ENCODE measurements around the gene ZFYVE28. TPM values are rescaled to one million over a fixed set of nuclear protein-coding genes. Genes with fewer than 3 reads are reported as not detected.

ZFYVE28 gene
- total RNA-seq, 1 donor from 2014 or later, result 11.3 TPM

DNA sequence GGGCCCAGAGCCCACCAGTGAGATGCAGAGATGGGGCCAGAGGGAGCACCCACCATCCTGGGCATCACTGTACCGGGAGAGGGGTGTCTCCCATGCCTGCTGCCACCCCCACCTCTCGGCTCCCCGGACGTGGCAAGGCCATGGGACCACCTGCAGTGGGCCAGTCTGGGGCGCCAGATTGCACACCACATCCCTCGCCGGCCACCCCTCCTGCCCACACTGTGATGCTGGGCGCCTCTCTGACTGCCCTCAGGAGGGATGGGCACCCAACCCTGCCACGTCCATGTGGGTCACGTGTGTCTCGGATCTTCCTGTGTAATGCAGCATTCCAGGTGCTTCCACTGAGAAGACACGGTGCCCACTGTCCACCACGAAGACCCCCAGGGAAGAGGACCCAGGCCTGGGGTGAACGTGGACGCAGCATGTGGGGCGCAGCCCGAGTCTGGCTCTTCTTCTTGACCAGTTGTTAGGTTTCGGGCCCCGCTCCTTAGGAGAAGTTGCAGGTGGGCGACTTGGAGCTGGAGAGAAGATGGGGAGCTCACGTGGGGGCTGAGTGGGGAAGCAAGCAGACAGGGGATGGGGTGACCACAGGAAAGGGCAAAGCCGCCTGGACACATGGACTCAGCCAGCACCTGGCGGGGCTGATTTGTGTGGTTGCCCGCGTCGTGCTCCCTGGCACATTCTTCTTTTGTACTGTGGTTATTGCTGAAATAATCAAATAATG, 47.7 kb downstream of the ZFYVE28 start:
- DNase-seq (ENCODE audit: extremely low spot score in 2 of 2), result no peak
- no peak overlapping the region for H3K4me3 ChIP-seq
- intact Hi-C loops (cut with DNase I), result no loop called here

DNA sequence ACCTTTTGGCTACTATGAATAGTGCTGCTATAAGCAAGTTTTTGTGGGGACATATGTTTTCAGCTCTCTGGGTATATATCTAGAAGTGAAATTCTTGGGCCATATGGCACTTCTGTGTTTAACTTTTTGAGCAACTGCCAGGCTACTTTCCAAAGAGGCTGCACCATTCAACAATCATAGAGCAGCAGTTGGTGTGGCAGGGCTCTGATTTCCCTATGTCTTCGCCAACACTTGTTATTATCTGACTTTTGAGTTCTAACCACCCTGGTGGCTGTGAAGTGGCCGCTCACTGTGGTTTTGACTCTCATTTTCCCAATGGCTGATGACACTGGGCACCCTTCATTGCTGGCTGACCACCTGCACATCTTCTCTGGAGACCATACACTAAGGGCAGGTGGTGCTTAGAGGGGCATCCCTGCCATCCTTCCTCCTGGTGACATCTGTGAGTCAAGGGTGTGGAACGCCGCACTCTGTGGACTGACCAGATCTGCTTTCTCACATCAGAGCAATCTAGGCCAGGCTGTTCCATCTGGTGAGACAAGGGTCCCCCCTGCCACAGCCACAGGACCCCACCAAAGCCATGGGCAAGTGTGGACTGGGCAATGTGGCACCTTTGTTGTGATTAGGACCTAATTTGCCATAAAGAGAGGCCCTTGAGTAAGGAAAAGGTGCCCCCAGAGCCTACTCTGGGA, 49.6 kb downstream of the ZFYVE28 start:
- intact Hi-C loops (cut with DNase I), result no loop called here
- H3K9me3 ChIP-seq, result no peaks in the 10 kb centered on the region
- no peak for DNase-seq (ENCODE audit: extremely low spot score in 2 of 2)
- no peak overlapping the region for H3K4me3 ChIP-seq
- TF ChIP-seq POLR2A (IDR thresholded peaks at IDR 0.05) (no peak), POLR2AphosphoS5 (IDR thresholded peaks at IDR 0.05; ENCODE audit: insufficient read depth in 1 of 2, low read depth in 1 of 2) (no peak)
- TF ChIP-seq, protein P1, sequence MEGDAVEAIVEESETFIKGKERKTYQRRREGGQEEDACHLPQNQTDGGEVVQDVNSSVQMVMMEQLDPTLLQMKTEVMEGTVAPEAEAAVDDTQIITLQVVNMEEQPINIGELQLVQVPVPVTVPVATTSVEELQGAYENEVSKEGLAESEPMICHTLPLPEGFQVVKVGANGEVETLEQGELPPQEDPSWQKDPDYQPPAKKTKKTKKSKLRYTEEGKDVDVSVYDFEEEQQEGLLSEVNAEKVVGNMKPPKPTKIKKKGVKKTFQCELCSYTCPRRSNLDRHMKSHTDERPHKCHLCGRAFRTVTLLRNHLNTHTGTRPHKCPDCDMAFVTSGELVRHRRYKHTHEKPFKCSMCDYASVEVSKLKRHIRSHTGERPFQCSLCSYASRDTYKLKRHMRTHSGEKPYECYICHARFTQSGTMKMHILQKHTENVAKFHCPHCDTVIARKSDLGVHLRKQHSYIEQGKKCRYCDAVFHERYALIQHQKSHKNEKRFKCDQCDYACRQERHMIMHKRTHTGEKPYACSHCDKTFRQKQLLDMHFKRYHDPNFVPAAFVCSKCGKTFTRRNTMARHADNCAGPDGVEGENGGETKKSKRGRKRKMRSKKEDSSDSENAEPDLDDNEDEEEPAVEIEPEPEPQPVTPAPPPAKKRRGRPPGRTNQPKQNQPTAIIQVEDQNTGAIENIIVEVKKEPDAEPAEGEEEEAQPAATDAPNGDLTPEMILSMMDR (IDR thresholded peaks at IDR 0.05), result no peak
- H3K27ac ChIP-seq, result no peak overlapping the region
- H3K36me3 ChIP-seq, result no peaks in the 10 kb centered on the region
- no peaks in the 10 kb centered on the region for H3K27me3 ChIP-seq
- H3K4me1 ChIP-seq, result peaks cover 16% of the 10 kb centered on the region

More for the DNA sequence above, 47.7 kb downstream of the ZFYVE28 start:
- no peaks in the 10 kb centered on the region for H3K9me3 ChIP-seq
- H3K27me3 ChIP-seq, result no peaks in the 10 kb centered on the region
- no peak overlapping the region for H3K27ac ChIP-seq
- no peaks in the 10 kb centered on the region for H3K4me1 ChIP-seq
- H3K36me3 ChIP-seq, result no peaks in the 10 kb centered on the region
- no peak for TF ChIP-seq POLR2A (IDR thresholded peaks at IDR 0.05)

DNA sequence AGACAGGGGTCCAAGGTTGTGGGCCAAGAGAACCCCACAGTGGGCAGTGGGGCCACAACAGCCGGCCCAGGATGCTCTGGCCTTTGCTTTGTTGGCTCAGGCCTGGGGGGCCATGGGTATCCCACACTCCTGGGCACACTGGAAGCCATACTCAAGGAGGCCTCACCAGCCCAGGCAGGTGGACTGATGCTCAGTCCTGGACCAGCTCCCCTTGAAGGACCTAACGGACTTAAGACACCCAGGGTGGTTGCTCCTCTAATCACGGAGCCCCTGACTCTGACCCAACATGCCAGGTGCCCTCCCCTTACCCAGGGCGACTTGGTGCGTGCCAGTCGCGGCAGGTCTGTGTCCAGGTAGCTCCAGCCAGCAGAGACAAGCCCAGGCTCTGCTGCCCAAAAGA, 50.8 kb downstream of the ZFYVE28 start:
- DNase-seq (ENCODE audit: extremely low spot score in 2 of 2), result no peak
- Histone ChIP-seq H3K36me3 (no peaks in the 10 kb centered on the region), H3K27ac (no peak overlapping the region), H3K27me3 (no peaks in the 10 kb centered on the region), H3K4me1 (peaks cover 28% of the 10 kb centered on the region), H3K4me3 (no peak overlapping the region), H3K9me3 (no peaks in the 10 kb centered on the region)
- intact Hi-C loops (cut with DNase I), result no loop called here
- TF ChIP-seq, protein P1 (IDR thresholded peaks at IDR 0.05), result no peak
- TF ChIP-seq POLR2AphosphoS5 (IDR thresholded peaks at IDR 0.05; ENCODE audit: insufficient read depth in 1 of 2, low read depth in 1 of 2) (no peak), POLR2A (IDR thresholded peaks at IDR 0.05) (no peak)

DNA sequence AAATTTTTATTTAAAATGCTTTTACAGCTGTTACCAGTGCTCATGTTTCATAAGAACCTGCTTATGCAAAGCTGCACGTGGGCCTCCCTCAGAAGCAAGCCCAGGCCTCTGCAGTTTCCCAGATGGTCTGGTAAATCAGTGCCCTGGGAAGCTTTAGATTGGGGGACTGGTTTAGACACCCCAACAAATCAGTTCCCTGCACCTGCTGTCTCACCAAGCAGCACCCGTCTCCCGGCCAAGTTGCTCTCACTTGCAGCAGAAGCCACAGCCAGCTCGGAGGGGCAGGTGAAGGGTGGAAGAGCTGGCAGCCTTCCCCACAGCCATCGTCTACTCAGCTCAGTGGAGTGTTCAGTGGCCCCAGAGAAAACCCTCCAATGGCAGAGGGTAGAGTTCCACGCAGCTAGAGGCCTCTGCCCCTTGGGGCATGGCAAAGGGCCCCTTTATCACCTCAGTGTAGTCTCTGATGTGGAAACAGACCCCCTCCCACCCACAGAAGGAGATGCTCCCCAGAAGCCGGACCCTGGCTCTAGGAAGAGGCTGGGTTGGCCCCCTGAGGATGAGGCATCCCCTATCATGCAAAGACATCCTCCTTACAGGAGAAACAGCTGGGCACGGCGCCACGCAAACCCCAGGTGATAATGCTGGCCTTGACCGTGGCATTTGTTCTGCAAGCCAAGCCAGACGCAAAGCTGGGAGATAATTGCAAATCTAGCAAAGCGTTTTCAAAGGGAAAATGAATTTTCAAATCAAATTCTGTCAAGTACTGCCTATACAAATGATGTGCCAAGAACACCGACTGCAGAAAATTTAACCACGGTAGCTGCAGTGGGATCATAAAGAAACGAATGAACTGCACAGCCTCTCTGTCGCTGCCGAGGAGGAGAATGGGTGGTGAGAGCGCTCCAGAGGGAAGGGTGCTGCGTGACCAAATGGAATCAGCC, 51.9 kb downstream of the ZFYVE28 start:
- Histone ChIP-seq H3K27ac (no peak overlapping the region), H3K27me3 (no peaks in the 10 kb centered on the region), H3K4me1 (peaks cover 30% of the 10 kb centered on the region), H3K36me3 (no peaks in the 10 kb centered on the region), H3K9me3 (no peaks in the 10 kb centered on the region), H3K4me3 (no peak overlapping the region)
- TF ChIP-seq, protein P1 (IDR thresholded peaks at IDR 0.05), result no peak
- TF ChIP-seq POLR2A (IDR thresholded peaks at IDR 0.05) (no peak), POLR2AphosphoS5 (IDR thresholded peaks at IDR 0.05; ENCODE audit: insufficient read depth in 1 of 2, low read depth in 1 of 2) (no peak)
- intact Hi-C loops (cut with DNase I), result no loop called here
- no peak for DNase-seq (ENCODE audit: extremely low spot score in 2 of 2)

DNA sequence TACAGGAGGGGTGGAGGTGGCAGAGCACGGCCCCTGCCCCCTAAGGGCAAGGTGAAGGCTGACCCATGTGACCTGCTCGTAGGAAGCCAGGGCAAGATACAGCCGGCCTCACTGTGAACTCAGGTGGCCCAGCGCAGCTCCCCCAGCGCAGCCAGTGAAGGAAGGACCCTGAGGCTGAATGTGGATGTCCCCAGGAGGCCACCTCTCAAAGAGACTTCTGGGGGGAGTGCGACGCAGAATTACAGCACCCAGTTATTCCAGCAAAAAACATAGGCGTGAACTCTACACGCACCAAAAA, 52.6 kb downstream of the ZFYVE28 start:
- Histone ChIP-seq H3K4me3 (no peak overlapping the region), H3K4me1 (peaks cover 30% of the 10 kb centered on the region), H3K36me3 (no peaks in the 10 kb centered on the region), H3K27me3 (no peaks in the 10 kb centered on the region), H3K27ac (no peak overlapping the region), H3K9me3 (no peaks in the 10 kb centered on the region)
- TF ChIP-seq, protein P1 (IDR thresholded peaks at IDR 0.05), result no peak
- TF ChIP-seq POLR2AphosphoS5 (IDR thresholded peaks at IDR 0.05; ENCODE audit: insufficient read depth in 1 of 2, low read depth in 1 of 2) (no peak), POLR2A (IDR thresholded peaks at IDR 0.05) (no peak)
- intact Hi-C loops (cut with DNase I), result no loop called here
- no peak for DNase-seq (ENCODE audit: extremely low spot score in 2 of 2)

Measured in vagina (tissue), 2 donors.